ENCODE results near the gene CBX7.

DNA sequence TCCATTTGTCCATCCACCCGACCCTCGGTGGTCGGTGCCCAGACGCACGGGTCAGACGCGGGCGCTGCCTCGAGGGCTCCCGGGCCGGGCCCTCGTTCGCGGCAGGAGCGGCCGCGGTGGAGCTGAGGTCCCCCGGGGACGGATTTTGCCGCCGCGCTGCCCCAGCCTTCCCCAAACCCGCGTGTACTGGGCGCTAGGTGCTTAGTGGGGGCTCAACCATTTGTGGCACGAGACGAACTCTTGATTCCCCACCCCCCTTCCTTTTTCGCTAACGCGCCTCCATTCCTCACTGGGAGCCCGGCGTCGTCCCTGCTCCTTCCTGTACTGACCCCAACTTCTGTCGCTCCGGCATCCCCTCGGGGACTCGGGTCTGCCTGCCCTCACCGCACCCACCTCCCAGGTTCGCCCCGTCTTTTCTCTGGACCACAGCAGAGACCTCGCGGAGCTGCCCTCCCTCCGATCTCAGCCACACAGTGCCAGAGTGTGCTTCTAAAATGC, 789 bp upstream of the CBX7 start:
- TF ChIP-seq, protein P1, sequence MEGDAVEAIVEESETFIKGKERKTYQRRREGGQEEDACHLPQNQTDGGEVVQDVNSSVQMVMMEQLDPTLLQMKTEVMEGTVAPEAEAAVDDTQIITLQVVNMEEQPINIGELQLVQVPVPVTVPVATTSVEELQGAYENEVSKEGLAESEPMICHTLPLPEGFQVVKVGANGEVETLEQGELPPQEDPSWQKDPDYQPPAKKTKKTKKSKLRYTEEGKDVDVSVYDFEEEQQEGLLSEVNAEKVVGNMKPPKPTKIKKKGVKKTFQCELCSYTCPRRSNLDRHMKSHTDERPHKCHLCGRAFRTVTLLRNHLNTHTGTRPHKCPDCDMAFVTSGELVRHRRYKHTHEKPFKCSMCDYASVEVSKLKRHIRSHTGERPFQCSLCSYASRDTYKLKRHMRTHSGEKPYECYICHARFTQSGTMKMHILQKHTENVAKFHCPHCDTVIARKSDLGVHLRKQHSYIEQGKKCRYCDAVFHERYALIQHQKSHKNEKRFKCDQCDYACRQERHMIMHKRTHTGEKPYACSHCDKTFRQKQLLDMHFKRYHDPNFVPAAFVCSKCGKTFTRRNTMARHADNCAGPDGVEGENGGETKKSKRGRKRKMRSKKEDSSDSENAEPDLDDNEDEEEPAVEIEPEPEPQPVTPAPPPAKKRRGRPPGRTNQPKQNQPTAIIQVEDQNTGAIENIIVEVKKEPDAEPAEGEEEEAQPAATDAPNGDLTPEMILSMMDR (IDR thresholded peaks at IDR 0.05; ENCODE audit: low read depth, low read length) = no peak
- TF ChIP-seq EZH2phosphoT487 (IDR thresholded peaks at IDR 0.05; ENCODE audit: low read depth) = no peak

Data from OCI-LY3 (cell line).